ENCODE data around the gene POLA2.
"Not testable (repeated sequence)": the region's sequence is repeated elsewhere in the genome, so short reads cannot be mapped to it uniquely, and the experiment has no call there.

Gene POLA2, protein sequence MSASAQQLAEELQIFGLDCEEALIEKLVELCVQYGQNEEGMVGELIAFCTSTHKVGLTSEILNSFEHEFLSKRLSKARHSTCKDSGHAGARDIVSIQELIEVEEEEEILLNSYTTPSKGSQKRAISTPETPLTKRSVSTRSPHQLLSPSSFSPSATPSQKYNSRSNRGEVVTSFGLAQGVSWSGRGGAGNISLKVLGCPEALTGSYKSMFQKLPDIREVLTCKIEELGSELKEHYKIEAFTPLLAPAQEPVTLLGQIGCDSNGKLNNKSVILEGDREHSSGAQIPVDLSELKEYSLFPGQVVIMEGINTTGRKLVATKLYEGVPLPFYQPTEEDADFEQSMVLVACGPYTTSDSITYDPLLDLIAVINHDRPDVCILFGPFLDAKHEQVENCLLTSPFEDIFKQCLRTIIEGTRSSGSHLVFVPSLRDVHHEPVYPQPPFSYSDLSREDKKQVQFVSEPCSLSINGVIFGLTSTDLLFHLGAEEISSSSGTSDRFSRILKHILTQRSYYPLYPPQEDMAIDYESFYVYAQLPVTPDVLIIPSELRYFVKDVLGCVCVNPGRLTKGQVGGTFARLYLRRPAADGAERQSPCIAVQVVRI

DNA sequence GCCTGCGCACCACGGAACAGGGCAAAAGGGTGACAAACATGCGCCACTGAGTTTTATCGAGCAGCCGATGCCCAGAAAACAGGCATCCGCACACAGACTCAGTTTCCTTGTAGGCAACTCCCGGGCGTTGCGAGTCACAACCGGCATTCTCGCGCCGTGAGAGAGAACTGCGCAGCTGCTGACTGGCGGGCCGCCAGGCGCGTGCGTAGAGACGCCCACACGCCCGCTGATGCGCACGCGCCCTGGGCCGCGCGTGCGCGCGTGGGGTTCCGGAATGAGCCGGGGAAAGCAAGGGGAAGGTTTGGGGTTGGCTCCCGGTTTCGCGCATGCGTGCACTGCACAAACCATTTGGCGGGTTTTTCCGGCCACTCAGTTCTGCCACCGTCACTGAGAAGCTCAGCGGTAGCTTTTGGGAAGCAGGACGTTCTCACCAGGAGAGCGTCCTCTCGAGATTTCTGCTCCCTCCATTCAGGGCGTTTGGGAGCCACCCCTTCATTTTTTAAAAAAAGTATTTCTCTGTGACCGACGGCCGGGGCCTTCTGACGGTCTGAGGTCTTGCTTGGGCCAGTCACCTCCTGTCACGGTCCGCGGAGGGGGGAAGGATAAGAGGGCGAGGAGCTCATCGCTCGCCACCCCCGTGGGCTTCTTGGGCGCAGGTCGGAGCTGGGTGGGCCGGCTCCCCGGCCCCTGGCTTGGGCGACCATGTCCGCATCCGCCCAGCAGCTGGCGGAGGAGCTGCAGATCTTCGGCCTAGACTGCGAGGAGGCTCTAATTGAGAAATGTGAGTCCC is at the start of gene POLA2:
Gene POLA2 (plus strand): TSS at position 372 of the 790 bp plus-strand sequence. CDS start 331 bp downstream, at position 703.
- DNase-seq, result peak; percentile 96

DNA sequence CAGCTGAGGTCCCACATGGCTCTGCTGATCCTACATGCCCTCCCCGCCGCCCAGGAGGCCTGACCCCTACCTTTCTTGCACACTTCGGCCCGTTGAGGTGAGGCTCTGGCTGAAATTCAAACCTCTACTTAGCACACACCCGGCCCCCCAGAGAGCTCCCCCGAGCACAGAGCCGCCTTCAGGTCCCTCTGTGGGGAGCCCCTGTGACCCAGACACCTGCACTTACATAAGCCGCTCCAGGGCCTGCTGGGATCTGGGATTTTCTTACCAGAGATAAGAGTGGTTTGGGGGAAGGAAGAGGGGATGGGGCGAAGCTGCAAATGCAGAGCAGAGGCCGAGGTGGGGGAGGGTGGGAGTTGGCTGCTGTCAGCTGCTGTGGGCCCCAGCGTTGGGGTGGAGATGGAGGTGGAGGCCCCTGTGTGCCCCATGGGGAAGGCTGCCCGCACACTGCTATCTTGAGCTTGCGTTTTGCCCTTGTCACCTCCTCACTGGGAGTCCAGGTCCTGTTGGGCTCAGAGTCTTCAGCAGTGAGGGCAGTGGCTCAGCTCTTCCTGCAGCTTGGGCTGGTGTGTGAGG is 49.4 kb upstream of the POLA2 start:
- peak; percentile 24 for DNase-seq

DNA sequence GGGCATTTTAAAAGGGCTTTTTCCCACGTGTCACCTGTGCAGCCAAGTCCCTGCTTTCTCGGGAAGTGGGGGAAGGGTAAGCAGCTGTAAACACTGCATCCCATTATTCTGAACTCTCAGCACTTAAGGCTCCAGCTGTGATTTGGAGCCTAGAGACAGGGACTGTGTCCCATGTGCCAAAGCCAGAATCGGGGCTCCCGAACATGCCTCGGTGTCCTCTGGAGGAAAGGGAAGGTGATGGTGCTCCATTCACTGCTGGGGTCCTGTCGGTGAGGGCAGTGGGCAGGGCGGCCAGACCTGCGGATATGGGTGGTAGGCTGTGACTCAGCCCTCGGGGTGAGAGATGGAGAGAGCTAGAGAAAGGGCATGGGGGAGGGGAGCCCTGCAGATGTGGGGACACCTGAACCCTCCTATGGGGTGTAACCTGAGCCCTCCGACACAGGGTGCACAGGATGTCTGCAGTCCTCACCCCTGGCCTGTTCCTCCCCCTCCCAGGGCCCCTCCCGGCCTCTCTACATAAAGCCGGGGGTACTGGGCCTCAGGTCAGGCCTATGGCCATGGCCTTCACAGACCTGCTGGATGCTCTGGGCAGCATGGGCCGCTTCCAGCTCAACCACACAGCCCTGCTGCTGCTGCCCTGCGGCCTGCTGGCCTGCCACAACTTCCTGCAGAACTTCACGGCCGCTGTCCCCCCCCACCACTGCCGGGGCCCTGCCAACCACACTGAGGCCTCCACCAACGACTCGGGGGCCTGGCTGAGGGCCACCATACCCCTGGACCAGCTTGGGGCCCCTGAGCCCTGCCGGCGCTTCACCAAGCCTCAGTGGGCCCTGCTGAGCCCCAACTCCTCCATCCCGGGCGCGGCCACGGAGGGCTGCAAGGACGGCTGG is 48.2 kb upstream of the POLA2 start:
- peak; percentile 59 for DNase-seq

DNA sequence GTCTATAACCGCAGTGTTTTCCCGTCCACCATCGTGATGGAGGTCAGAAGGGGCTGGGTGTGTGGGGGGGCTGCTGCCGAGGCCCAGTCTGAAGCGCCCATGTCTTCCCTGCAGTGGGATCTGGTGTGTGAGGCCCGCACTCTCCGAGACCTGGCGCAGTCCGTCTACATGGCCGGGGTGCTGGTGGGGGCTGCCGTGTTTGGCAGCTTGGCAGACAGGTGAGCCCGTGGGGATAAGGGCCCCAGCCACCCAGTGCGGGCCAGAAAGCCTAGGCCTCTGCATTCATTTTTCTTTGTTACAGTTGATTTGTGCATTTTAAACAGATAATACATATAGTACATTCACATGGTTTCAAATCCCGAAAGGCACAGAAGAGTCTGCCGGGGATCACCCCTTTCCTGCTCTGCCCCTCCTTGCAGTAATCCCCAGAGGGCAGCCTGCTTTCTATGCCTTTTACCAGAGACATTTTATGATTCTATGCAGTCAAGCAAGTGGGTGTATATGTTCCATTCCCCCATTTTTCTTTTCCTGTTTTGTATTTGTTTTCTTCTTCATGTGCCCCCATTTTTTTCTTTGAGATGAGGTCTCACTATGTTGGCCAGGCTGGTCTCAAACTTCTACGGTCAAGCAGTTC is 47.4 kb upstream of the POLA2 start:
- no peak for DNase-seq

DNA sequence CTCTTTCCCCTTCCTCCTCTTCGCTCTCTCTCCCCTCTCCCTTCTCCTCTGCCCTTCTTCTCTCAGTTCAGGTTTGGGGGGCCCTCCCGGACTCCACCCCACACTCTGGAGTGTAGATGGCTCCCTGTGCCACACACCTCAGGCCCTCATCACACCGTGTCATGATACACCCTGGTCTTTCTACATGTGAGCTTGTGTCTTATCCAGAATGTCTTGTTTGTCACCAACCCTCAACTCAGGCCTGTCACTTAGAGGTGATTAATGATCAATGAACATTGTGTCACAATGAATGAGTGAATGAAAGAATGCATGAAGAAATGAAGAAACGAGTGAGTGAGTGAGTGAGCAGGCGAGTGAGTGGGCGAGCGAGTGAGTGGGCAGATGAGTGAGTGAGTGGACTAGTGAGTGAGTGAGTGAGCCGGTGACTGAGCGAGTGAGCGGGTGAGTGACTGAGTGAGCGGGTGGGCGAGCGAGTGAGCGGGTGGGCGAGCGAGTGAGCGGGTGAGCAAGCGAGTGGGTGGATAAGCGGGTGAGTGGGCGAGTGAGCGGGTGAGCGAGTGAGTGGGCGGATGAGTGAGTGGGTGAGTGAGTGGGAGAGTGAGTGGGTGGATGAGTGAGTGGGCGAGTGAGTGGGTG is 46.2 kb upstream of the POLA2 start:
- no peak for DNase-seq

DNA sequence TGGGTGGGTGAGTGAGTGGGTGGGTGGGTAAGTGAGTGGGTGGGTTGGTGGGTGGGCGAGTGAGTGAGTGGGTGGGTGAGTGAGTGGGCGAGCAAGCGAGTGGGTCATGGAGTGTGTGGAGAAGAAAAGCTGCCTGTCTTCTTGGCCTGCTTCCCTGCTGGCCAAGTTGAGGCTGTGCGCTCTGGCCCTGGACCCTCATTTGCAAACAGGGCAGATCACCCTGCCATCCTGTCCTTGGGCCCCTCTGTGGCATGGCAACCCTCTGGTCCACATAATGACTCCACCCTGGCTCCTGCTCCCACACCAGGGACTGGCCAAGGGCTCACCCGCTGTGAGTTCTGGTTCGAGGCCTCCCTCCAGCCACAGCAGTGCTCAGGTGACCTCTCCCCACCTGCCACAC is 44.9 kb upstream of the POLA2 start:
- DNase-seq, result no peak

DNA sequence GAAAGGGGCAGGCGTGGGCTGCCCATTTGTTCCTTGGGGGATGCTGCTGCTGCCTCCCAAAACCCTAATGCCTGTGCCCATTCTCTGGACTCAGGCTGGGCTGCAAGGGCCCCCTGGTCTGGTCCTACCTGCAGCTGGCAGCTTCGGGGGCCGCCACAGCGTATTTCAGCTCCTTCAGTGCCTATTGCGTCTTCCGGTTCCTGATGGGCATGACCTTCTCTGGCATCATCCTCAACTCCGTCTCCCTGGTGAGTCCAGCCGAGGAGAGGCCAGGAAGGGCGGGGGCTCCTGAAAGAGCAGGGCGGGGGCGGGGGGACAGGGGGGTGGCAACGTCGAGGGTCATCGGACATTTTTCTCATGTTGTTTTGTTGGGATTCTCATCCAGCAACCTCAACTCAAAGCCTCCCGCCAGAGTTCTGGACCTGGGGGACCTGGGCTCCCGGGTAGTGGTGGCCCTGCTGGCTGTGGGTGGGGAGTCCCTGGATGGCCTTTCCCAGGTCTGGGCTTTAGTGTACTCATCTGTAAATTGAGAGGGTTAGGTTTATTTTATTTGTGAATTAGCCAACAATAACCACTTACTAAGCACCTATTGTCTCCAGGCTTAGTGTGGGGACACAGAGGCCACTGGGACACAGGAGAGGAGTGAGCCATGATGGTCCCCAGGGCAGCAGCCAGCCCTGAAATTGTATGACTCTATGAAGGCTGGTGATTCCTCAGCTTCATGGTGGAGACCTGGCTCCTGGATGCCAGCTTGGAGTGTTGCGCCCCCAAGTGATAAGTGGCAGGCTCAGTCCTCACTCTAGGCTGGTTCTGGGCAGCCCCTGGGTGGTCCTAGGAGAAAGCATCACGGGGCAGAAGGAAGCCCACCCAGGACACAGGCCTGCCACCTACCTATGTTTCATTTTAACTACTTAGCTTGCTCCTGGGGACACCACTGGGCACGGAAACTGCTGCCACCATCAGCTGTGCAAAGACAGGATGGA is 44.0 kb upstream of the POLA2 start:
- DNase-seq, result no peak

DNA sequence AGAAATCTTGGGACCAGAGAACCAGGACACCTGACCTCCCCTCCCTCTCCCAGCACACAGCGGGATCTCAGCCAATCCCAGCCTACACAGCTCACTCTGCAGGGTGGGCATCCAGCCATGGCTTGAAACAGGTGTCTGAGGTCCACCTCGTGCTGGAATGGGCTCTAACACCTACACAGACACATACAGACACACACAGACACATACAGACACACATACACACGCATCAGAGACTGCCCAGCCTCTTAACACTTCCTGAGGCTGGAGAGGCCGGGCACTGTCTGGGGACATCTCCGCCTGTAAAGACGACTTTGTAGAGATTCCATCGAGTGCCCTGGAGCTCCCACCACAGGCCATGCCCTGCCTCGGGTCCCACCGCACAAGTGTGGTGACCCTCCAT is 43.3 kb upstream of the POLA2 start:
- no peak for DNase-seq

DNA sequence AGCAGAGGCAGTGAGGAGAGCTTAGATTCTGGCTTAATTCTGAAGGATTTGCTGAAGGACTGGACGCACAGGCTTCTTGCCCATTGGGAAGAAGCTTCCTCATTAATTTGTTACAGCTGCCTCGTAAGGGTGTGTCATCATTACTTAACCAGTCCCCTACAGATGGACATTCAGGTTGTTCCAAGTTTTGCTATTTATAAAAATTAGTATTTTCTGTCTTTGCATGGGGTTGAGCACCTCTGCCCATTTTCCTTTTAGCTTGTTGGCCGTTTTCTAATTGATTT is 41.9 kb upstream of the POLA2 start:
- no peak for DNase-seq

DNA sequence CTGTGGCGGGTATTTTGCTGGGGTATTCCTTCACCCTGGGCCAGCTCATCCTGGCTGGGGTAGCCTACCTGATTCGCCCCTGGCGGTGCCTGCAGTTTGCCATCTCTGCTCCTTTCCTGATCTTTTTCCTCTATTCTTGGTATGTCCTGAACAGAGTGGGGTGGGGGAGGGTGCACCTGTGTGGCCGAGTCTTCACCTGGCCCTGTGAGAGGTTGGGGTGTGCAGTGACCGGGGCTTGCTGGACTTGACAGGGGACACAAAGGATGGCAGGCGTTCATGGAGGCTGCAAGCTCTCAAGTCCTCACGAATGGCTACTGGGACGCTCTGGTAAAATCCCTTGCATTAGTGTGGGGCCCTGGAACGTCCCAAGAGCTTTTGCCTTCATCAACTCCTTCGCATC is 40.7 kb upstream of the POLA2 start:
- no peak for DNase-seq

DNA sequence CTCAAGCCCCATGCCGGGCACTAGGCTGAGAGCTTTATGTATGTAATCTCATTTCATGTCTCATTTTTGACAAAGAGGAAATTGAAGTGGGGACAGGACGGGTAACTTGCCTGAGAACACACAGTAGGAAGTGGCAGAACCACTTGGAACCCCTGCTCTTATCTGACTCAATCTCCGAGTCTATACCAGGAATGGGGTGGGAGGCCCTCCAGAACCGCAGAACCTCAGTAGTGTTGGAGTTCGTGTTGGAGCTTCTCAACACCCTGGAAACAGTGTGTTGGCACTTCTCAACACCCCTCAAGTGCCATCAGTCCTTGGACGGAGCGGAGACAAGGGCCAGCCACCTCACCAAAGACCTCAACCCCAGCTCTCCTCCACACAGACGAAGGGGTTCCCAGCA is 38.8 kb upstream of the POLA2 start:
- no peak for DNase-seq

DNA sequence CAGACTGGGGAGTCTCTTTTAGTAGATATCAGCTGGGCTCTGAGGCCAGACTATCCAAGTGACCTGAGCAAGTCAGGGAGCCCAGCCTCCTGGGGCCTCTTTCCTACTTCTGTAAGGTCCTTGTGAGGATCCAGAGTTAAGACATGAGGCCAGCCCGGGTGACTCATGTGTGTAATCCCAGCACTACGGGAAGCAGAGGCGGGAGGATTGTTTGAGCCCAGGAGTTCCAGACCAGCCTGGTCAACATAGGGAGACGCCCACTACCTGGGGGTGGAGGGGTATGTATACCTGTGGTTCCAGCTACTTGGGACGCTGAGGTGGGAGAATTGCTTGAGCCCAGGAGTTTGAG is 36.9 kb upstream of the POLA2 start:
- DNase-seq, result no peak

DNA sequence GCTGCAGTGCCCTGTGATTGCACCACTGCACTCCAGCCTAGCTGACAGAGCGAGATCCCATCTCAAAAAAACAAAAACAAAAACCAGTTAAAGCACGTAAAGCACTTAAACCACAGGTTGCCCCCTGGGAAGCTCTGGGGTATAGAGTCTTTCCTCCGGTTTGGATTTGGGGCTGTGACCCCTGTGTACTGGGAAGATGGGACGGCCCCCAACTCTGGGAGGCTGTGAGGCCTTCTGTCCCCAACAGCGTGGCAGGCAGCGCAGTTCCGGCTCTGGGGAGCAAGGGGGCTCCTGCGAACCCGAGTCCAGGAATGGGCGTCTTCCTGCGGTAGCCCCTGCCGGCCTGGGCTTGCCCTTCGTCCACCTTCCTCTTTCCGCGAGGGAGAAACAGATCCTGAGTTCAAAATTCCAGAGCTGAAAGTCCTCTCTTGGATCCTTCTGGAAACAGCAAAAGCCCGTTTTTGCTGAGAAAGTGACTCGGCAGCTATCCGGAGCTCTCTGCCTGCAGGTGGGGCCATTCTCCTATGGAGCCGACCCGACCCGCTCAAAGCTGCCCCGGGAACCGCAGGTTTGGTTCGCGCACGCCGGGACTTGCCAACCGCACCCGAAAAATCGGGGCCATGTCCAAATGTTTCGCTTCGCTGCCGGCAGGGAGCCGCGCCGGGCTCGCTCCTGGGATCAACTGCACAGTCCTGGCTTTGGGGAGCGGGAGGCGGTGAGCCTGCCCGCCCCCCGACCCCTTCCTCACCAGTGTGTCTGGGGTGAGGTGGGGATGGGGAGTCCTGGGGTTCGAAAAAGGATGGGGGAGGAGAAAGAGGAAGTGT is 36.3 kb upstream of the POLA2 start:
- DNase-seq, result no peak

DNA sequence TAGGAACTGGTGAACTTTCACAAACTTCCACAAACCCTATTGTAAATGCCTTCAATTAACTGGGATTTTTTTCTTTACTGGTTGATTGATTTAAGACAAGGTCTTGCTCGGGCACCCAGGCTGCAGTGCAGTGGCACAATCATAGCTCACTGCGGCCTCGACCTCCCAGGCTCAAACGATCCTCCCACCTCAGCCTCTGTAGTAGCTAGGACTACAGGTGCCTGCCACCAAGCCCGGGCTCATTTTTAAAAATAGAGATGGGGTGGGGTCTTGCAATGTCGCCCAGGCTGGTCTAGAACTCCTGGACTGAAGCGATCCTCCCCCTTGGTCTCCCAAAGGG is 35.7 kb upstream of the POLA2 start:
- no peak for DNase-seq

DNA sequence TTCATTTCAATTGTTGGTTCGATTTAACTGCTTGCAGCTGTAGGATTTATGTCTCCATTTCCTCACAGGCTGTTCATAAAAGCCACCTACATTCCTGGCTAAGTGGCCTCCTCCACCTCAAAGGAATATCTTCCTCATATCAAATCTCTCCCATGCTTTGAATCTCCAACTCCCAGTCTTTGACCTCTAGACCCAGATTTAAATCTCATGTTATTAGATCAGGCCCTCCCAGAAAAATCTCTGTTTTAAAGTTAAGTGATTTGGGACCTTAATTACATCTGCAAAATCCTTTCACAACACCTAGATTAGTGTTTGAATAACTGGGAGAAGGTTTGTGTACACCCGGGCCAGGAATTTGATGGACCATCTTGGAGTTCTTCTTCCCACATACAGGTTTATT is 33.9 kb upstream of the POLA2 start:
- no peak for DNase-seq

DNA sequence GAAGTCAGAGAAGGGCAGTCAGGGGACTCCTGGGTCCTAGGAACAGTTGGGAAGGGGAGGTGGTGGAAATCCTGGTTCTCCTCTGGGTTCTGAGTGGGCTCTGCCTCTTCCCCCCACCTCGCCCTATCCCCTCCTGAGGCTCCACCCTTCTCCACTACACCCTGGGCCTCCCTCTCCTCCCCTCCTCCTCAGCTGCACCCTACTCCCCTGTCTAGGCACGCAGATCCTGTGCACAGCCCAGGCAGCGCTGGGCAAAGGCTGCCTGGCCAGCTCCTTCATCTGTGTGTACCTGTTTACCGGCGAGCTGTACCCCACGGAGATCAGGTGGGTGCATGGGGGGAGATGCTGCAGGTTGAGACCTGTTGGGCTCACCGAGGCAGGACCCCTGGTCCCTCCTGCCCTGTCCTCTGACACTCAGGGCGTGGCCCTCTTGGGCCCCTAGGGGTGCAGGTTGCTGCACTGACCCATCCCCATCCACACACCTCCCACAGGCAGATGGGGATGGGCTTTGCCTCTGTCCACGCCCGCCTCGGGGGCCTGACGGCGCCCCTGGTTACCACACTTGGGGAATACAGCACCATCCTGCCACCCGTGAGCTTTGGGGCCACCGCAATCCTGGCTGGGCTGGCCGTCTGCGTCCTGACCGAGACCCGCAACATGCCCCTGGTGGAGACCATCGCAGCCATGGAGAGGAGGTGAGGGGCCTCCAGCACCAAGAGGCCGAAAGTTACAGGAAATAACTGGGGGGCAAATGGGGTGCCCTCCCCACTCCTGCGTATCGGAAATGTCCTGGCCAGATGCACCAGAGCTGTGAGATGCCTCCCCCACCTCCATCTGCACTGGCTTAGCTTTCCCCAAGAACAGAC is 25.3 kb upstream of the POLA2 start:
- DNase-seq, result no peak

DNA sequence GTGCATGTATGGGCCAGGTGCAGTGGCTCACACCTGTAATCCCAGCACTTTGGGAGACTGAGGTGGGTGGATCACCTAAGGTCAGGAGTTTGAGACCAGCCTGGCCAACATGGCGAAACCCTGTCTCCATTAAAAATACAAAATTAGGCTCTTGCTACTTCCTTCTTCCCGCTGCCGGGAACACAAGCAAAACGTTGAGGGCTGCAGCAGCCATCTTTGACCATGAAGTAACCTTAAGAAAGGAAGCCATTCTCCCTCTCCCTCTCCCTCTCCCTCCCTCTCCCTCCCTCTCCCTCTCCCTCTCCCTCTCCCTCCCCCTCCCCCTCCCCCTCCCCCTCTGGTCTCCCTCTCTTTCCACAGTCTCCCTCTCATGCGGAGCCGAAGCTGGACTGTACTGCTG is 23.5 kb upstream of the POLA2 start:
- not testable (repeated sequence) for DNase-seq

DNA sequence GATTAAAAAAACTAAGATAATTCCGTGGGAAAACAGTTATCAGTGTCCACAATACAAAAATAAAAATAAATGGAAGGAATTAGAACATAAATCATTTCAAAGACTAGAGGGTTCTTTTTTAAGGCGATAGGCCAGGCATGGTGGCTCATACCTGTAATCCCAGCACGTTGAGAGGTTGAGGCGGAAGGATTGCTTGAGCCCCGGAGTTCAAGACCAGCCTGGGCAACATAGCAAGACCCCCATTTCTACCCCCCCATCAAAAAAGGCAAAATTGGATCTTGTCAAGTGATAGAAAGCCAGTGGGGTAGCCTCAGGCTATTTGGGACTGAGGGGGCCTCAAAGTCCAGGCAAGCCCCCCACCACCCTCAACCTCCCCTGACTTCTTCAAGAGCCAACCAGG is 20.6 kb upstream of the POLA2 start:
- DNase-seq, result no peak

DNA sequence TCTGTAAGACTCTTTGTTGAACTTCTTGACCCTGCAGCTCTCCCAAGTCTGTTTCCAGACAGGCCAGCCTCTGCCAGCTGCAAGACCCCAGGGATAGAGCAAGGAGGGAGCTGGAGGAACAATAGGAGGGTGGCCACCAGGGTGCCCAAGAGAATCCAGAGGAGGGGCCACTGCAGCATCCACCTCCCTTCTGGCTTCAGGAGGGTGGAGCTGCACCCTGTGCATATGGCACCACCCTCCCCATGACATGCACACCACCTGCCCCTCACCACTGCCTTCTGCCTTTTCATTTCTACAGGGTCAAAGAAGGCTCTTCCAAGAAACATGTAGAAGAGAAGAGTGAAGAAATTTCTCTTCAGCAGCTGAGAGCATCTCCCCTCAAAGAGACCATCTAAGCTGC is 20.1 kb upstream of the POLA2 start:
- DNase-seq, result no peak

All from NCI-H2107 (cell line).